HCT116 (cell line): Measurements from ENCODE around the gene TRMU. TPM values are rescaled to one million over a fixed set of nuclear protein-coding genes. Genes with fewer than 3 reads are reported as not detected.

Experiments
- ATAC-seq: fragments of 200-7000 bp; cut with Tn5 transposase; 2 replicates; pipeline ENCODE4 v1.9.1; 2020; ENCODE audit warnings: mild to moderate bottlenecking, moderate library complexity
- BruUV-seq: library from RNA; stranded (reverse); fragments of 400-500 nt; replicated peaks from 2 replicates; lab custom pipeline; 2021; lab: Mats Ljungman, UMichigan
- CTCF ChIA-PET: fragments of 300-600 bp; sonication (Branson Sonifier 250); formaldehyde crosslinking; loops from one replicate; lab custom pipeline; 2021; ENCODE audit warnings: antibody characterized with exemption; lab: Charles Lee
- POLR2A ChIA-PET: fragments of 300-600, 350-600 bp; sonication (Branson Sonifier 250); formaldehyde crosslinking; loops from one replicate; lab custom pipeline; 2021; ENCODE audit warnings: antibody characterized with exemption; lab: Charles Lee
- RAD21 ChIA-PET, 2 experiments: fragments of 300-600 bp; sonication (Branson Sonifier 250); formaldehyde crosslinking; loops; one replicate each; lab custom pipeline; 2023; ENCODE audit warnings: low total read pairs in 2 of 2; ENCODE audit not compliant: uncharacterized antibody in 2 of 2, unreplicated experiment in 2 of 2, low non-redundant PET in 1 of 2; lab: Charles Lee
- DNase-seq: peaks from one replicate; pipeline ENCODE4 v3.0.0-alpha.2; 2010; ENCODE audit warnings: low read depth, low spot score
- H2AFZ ChIP-seq: fragments of 200-600 bp; shearing (Covaris generic), sonication (generic); 2 replicates; pipeline ENCODE4 v1.6.1; 2017; ENCODE audit warnings: low read depth, mixed run types, mixed read lengths, antibody characterized with exemption, low read length; ENCODE audit not compliant: poor library complexity, severe bottlenecking
- H3K27ac ChIP-seq: 2 replicates; pipeline ENCODE4 v1.5.1; 2012; ENCODE audit warnings: low read depth, low read length
- H3K27me3 ChIP-seq: fragments of 200-600 bp; sonication (generic); 2 replicates; pipeline ENCODE4 v1.6.1; 2016; ENCODE audit warnings: mixed run types, low read length, mixed read lengths; ENCODE audit not compliant: insufficient read depth
- H3K36me3 ChIP-seq, 2 experiments: fragments of 200-500 bp in 1 of 2; fragments of 200-600 bp in 1 of 2; sonication (Bioruptor generic) in 1 of 2; sonication (generic) in 1 of 2; 2 replicates each; pipeline versions ENCODE4 v1.5.1 to v1.6.1; 2014 to 2016; ENCODE audit warnings: low read length in 2 of 2, inconsistent platforms in 1 of 2, mixed read lengths in 1 of 2, mixed run types in 1 of 2; ENCODE audit not compliant: insufficient read depth in 2 of 2, control insufficient read depth in 1 of 2
- H3K4me1 ChIP-seq, 2 experiments: fragments of 200-600 bp in 1 of 2; sonication (generic) in 1 of 2; 2 replicates each; pipeline versions ENCODE4 v1.5.1 to v1.6.1; 2012 to 2017; ENCODE audit warnings: low read length in 2 of 2, inconsistent platforms in 1 of 2, mild to moderate bottlenecking in 1 of 2, mixed read lengths in 1 of 2, mixed run types in 1 of 2, moderate library complexity in 1 of 2; ENCODE audit not compliant: insufficient read depth in 2 of 2, control insufficient read depth in 1 of 2
- H3K4me2 ChIP-seq: fragments of 200-600 bp; sonication (generic); 2 replicates; pipeline ENCODE4 v1.6.1; 2017; ENCODE audit warnings: mixed run types, low read length, mixed read lengths
- H3K4me3 ChIP-seq, 2 experiments: fragments of 200-600 bp in 1 of 2; sonication (generic) in 1 of 2; replicated peaks in 1 of 2; 2 replicates each; pipeline ENCODE4 v1.5.1; 2011 to 2016; ENCODE audit warnings: low read length in 2 of 2, control low read depth in 1 of 2, low read depth in 1 of 2, mild to moderate bottlenecking in 1 of 2, mixed read lengths in 1 of 2, mixed run types in 1 of 2
- H3K79me2 ChIP-seq: fragments of 200-600 bp; sonication (generic); 2 replicates; pipeline ENCODE4 v1.6.1; 2017; ENCODE audit warnings: mild to moderate bottlenecking, mixed run types, low read length, moderate library complexity, mixed read lengths; ENCODE audit not compliant: insufficient read depth
- H3K9ac ChIP-seq: fragments of 200-600 bp; sonication (generic); 2 replicates; pipeline ENCODE4 v1.6.1; 2016; ENCODE audit warnings: low read length, mixed read lengths
- H3K9me2 ChIP-seq: fragments of 200-600 bp; sonication (generic), shearing (Covaris generic); 2 replicates; pipeline ENCODE4 v1.6.1; 2017; ENCODE audit warnings: mixed run types, mild to moderate bottlenecking, moderate library complexity; ENCODE audit not compliant: insufficient read depth
- H3K9me3 ChIP-seq, 2 experiments: fragments of 200-500 bp in 1 of 2; fragments of 200-600 bp in 1 of 2; sonication (Bioruptor generic) in 1 of 2; sonication (generic) in 1 of 2; 2 replicates each; pipeline ENCODE4 v1.6.1; 2014 to 2017; ENCODE audit warnings: low read length in 2 of 2, mixed read lengths in 2 of 2, inconsistent platforms in 1 of 2, low read depth in 1 of 2, mild to moderate bottlenecking in 1 of 2, mixed run types in 1 of 2, moderate library complexity in 1 of 2; ENCODE audit not compliant: control insufficient read depth in 1 of 2, insufficient read depth in 1 of 2
- H4K20me1 ChIP-seq: fragments of 200-600 bp; sonication (generic), shearing (Covaris generic); 2 replicates; pipeline ENCODE4 v1.6.1; 2017; ENCODE audit warnings: mixed run types, mild to moderate bottlenecking, moderate library complexity; ENCODE audit not compliant: insufficient read depth
- CBX3 ChIP-seq: IDR thresholded peaks from 2 replicates; pipeline ENCODE4 v1.6.1; 2012; ENCODE audit warnings: low read depth
- CEBPB ChIP-seq: IDR thresholded peaks from 2 replicates; pipeline ENCODE4 v1.6.1; 2012; ENCODE audit warnings: low read depth
- EGR1 ChIP-seq: IDR thresholded peaks from 2 replicates; pipeline ENCODE4 v1.6.1; 2012; ENCODE audit warnings: low read depth
- ELF1 ChIP-seq: IDR thresholded peaks from 2 replicates; pipeline ENCODE4 v1.6.1; 2012; ENCODE audit warnings: low read depth, borderline replicate concordance
- EZH2phosphoT487 ChIP-seq: fragments of 200-600 bp; IDR thresholded peaks from 2 replicates; pipeline ENCODE4 v1.6.1; 2018; ENCODE audit warnings: antibody characterized with exemption, borderline replicate concordance
- FOSL1 ChIP-seq: IDR thresholded peaks from 2 replicates; pipeline ENCODE4 v1.6.1; 2012; ENCODE audit warnings: low read depth
- MAX ChIP-seq: IDR thresholded peaks from 2 replicates; pipeline ENCODE4 v1.6.1; 2012
- POLR2A ChIP-seq: IDR thresholded peaks from 2 replicates; pipeline ENCODE4 v1.7.0; 2011; ENCODE audit warnings: borderline replicate concordance; ENCODE audit not compliant: insufficient read depth, insufficient read length; ENCODE audit errors: extremely low read depth
- RAD21 ChIP-seq: IDR thresholded peaks from 2 replicates; pipeline ENCODE4 v1.6.1; 2012; ENCODE audit warnings: low read depth, mild to moderate bottlenecking
- REST ChIP-seq: IDR thresholded peaks from 2 replicates; pipeline ENCODE4 v1.6.1; 2012; ENCODE audit warnings: low read depth
- SP1 ChIP-seq: IDR thresholded peaks from 2 replicates; pipeline ENCODE4 v1.6.1; 2012; ENCODE audit warnings: low read depth
- SRF ChIP-seq: IDR thresholded peaks from 2 replicates; pipeline ENCODE4 v1.6.1; 2012; ENCODE audit warnings: low read depth
- TCF7L2 ChIP-seq: IDR thresholded peaks from 2 replicates; pipeline ENCODE4 v1.7.0; 2011; ENCODE audit warnings: borderline replicate concordance, inconsistent platforms; ENCODE audit not compliant: insufficient read depth, insufficient read length; ENCODE audit errors: extremely low read depth
- YY1 ChIP-seq: IDR thresholded peaks from 2 replicates; pipeline ENCODE4 v1.6.1; 2011; ENCODE audit warnings: low read length, low read depth, moderate library complexity, mild to moderate bottlenecking; ENCODE audit not compliant: insufficient replicate concordance; ENCODE audit errors: extremely low read depth
- ZFX ChIP-seq: fragments of 450-650 bp; IDR thresholded peaks from 2 replicates; pipeline ENCODE4 v1.6.1; 2017
- ZNF274 ChIP-seq: fragments of 200-500 bp; sonication (Bioruptor generic); IDR thresholded peaks from 2 replicates; pipeline ENCODE4 v1.6.1; 2014; ENCODE audit warnings: mild to moderate bottlenecking, low read depth, low read length, inconsistent platforms
- intact Hi-C: fragments of 100-400 bp; cut with micrococcal nuclease; formaldehyde crosslinking; loops from 2 replicates; pipeline ENCODE4 v1.10.0; 2022
- total RNA-seq: library from RNA; stranded (reverse); gene quantifications from one replicate; pipeline ENCODE4 v1.2.1, GENCODE V29; 2021; ENCODE audit not compliant: unreplicated experiment

TRMU gene
- total RNA-seq, 1 experiment from 2014 or later, result 65.4 TPM

- no peak overlapping the region for H3K4me2 ChIP-seq
- no peaks in the 10 kb centered on the region for H3K27me3 ChIP-seq
- no peak for TF ChIP-seq RAD21
- no peak for TF ChIP-seq TCF7L2
- no peak for TF ChIP-seq FOSL1
- TF ChIP-seq EGR1, result no peak
- TF ChIP-seq CBX3, result no peak
- no peak for TF ChIP-seq SRF
- no peak for TF ChIP-seq CEBPB
- TF ChIP-seq ZFX, result no peak
- TF ChIP-seq SP1, result no peak
- TF ChIP-seq ZNF274, result no peak
- TF ChIP-seq YY1, result no peak
- no peak for TF ChIP-seq ELF1
- no peak for TF ChIP-seq MAX
- TF ChIP-seq EZH2phosphoT487, result no peak
- no peak for TF ChIP-seq REST
- no peak for TF ChIP-seq POLR2A
- no TSS peak for BruUV-seq
- POLR2A ChIA-PET, result no interaction called here
- H3K9me2 ChIP-seq, result no peaks in the 10 kb centered on the region
- no peaks in the 10 kb centered on the region for H3K36me3 ChIP-seq
- no peaks in the 10 kb centered on the region for H3K4me1 ChIP-seq
- RAD21 ChIA-PET, result no interaction called here
- CTCF ChIA-PET, result no interaction called here
- H4K20me1 ChIP-seq, result no peaks in the 10 kb centered on the region
- H3K9me3 ChIP-seq, result no peaks in the 10 kb centered on the region
- no peaks in the 10 kb centered on the region for H3K79me2 ChIP-seq
- H2AFZ ChIP-seq, result no peak overlapping the region
- H3K4me3 ChIP-seq, result no peak overlapping the region
- H3K27ac ChIP-seq, result no peak overlapping the region
- DNase-seq (no peak), ATAC-seq (no peak)
- intact Hi-C loops, result no loop called here
- H3K9ac ChIP-seq, result no peak overlapping the region
Measured at GRCh38 chr22:46406791-46407190, 71.3 kb downstream of the TRMU start.

Other genes with a start within 250 kb of the TRMU start
- gene PPARA, start 185.2 kb upstream of the TRMU start, total RNA-seq, result 14.5 TPM
- gene CDPF1, start 85.4 kb upstream of the TRMU start, total RNA-seq, result 16.3 TPM
- gene PKDREJ, start 72.4 kb upstream of the TRMU start, total RNA-seq, result not detected
- gene TTC38, start 67.7 kb upstream of the TRMU start, total RNA-seq, result 22.9 TPM
- 46.1 TPM for gene GTSE1, start 38.8 kb upstream of the TRMU start, total RNA-seq
- gene CELSR1, start 201.9 kb downstream of the TRMU start, total RNA-seq, result 19.6 TPM